ENCODE results near the gene RPP21. TPM values are rescaled to one million over a fixed set of nuclear protein-coding genes. Genes with fewer than 3 reads are reported as not detected.

The RPP21 gene
- polyA plus RNA-seq, 2 donors = 123 to 172 TPM

GRCh38 chr6:30319146-30319835 is 25.7 kb upstream of the RPP21 start:
- Histone ChIP-seq H3K9me3 (ENCODE audit: control insufficient read depth in 2 of 2, insufficient read depth in 1 of 2, low read depth in 1 of 2, low read length in 1 of 2) (no peaks in the 10 kb centered on the region), H3K4me1 (ENCODE audit: control insufficient read depth in 2 of 2, insufficient read depth in 2 of 2, low read length in 1 of 2) (no peaks in the 10 kb centered on the region), H3K27ac (ENCODE audit: low read depth in 2 of 2, low read length in 1 of 2) (no peak overlapping the region), H3K4me3 (ENCODE audit: low read depth in 1 of 2, low read length in 2 of 2) (no peak overlapping the region), H3K27me3 (ENCODE audit: control insufficient read depth in 1 of 2, insufficient read depth in 2 of 2, low read length in 2 of 2) (no peaks in the 10 kb centered on the region), H3K36me3 (ENCODE audit: control insufficient read depth in 2 of 2, insufficient read depth in 2 of 2, low read length in 1 of 2) (peaks cover 0 to 3% of the 10 kb centered on the region in 2 donors)
- WGBS, 2 donors = 76 to 95% methylated on average over 1 of the region's 1 CpG

- WGBS, 2 donors = 89 to 92% methylated on average over 6 of the region's 6 CpGs
- no peak overlapping the region for H3K27ac ChIP-seq (ENCODE audit: low read depth in 2 of 2, low read length in 1 of 2)
- H3K4me3 ChIP-seq (ENCODE audit: low read depth in 1 of 2, low read length in 2 of 2) = no peak overlapping the region
- no peaks in the 10 kb centered on the region for H3K4me1 ChIP-seq (ENCODE audit: control insufficient read depth in 2 of 2, insufficient read depth in 2 of 2, low read length in 1 of 2)
- H3K36me3 ChIP-seq (ENCODE audit: control insufficient read depth in 2 of 2, insufficient read depth in 2 of 2, low read length in 1 of 2) = no peaks in the 10 kb centered on the region
- H3K9me3 ChIP-seq (ENCODE audit: control insufficient read depth in 2 of 2, insufficient read depth in 1 of 2, low read depth in 1 of 2, low read length in 1 of 2) = no peaks in the 10 kb centered on the region
- H3K27me3 ChIP-seq (ENCODE audit: control insufficient read depth in 1 of 2, insufficient read depth in 2 of 2, low read length in 2 of 2) = no peaks in the 10 kb centered on the region
Observed at GRCh38 chr6:30321692-30322388, 23.1 kb upstream of the RPP21 start.

- no peak overlapping the region for H3K27ac ChIP-seq (ENCODE audit: low read depth in 2 of 2, low read length in 1 of 2)
- no peak overlapping the region for H3K4me3 ChIP-seq (ENCODE audit: low read depth in 1 of 2, low read length in 2 of 2)
- WGBS, 2 donors = 81 to 85% methylated on average over 20 of the region's 20 CpGs
- H3K27me3 ChIP-seq (ENCODE audit: control insufficient read depth in 1 of 2, insufficient read depth in 2 of 2, low read length in 2 of 2) = no peaks in the 10 kb centered on the region
- peaks cover 0 to 3% of the 10 kb centered on the region in 2 donors for H3K4me1 ChIP-seq (ENCODE audit: control insufficient read depth in 2 of 2, insufficient read depth in 2 of 2, low read length in 1 of 2)
- no peaks in the 10 kb centered on the region for H3K36me3 ChIP-seq (ENCODE audit: control insufficient read depth in 2 of 2, insufficient read depth in 2 of 2, low read length in 1 of 2)
- H3K9me3 ChIP-seq (ENCODE audit: control insufficient read depth in 2 of 2, insufficient read depth in 1 of 2, low read depth in 1 of 2, low read length in 1 of 2) = no peaks in the 10 kb centered on the region
Observed at GRCh38 chr6:30322527-30323501, 22.1 kb upstream of the RPP21 start.

- Histone ChIP-seq H3K27me3 (ENCODE audit: control insufficient read depth in 1 of 2, insufficient read depth in 2 of 2, low read length in 2 of 2) (no peaks in the 10 kb centered on the region), H3K4me1 (ENCODE audit: control insufficient read depth in 2 of 2, insufficient read depth in 2 of 2, low read length in 1 of 2) (peaks cover 0 to 3% of the 10 kb centered on the region in 2 donors), H3K27ac (ENCODE audit: low read depth in 2 of 2, low read length in 1 of 2) (no peak overlapping the region), H3K9me3 (ENCODE audit: control insufficient read depth in 2 of 2, insufficient read depth in 1 of 2, low read depth in 1 of 2, low read length in 1 of 2) (no peaks in the 10 kb centered on the region), H3K36me3 (ENCODE audit: control insufficient read depth in 2 of 2, insufficient read depth in 2 of 2, low read length in 1 of 2) (no peaks in the 10 kb centered on the region), H3K4me3 (ENCODE audit: low read depth in 1 of 2, low read length in 2 of 2) (no peak overlapping the region)
- WGBS, 2 donors = 95 to 100% methylated on average over 1 of the region's 1 CpG
Observed at GRCh38 chr6:30323806-30324205, 21.1 kb upstream of the RPP21 start.

- Histone ChIP-seq H3K36me3 (ENCODE audit: control insufficient read depth in 2 of 2, insufficient read depth in 2 of 2, low read length in 1 of 2) (peaks cover 3 to 6% of the 10 kb centered on the region in 2 donors), H3K4me3 (ENCODE audit: low read depth in 1 of 2, low read length in 2 of 2) (peak overlapping the region; percentile 75 to 96), H3K4me1 (ENCODE audit: control insufficient read depth in 2 of 2, insufficient read depth in 2 of 2, low read length in 1 of 2) (peaks cover 0 to 7% of the 10 kb centered on the region in 2 donors), H3K27ac (ENCODE audit: low read depth in 2 of 2, low read length in 1 of 2) (peak overlapping the region; percentile 96 to 98), H3K9me3 (ENCODE audit: control insufficient read depth in 2 of 2, insufficient read depth in 1 of 2, low read depth in 1 of 2, low read length in 1 of 2) (no peaks in the 10 kb centered on the region), H3K27me3 (ENCODE audit: control insufficient read depth in 1 of 2, insufficient read depth in 2 of 2, low read length in 2 of 2) (no peaks in the 10 kb centered on the region)
- WGBS, 2 donors = 4 to 6% methylated on average over 10 of the region's 10 CpGs
Observed at GRCh38 chr6:30325150-30325872, 19.6 kb upstream of the RPP21 start.

- peaks cover 0 to 7% of the 10 kb centered on the region in 2 donors for H3K4me1 ChIP-seq (ENCODE audit: control insufficient read depth in 2 of 2, insufficient read depth in 2 of 2, low read length in 1 of 2)
- WGBS, 2 donors = 0% methylated on average over 26 to 29 of the region's 29 CpGs
- peak overlapping the region; percentile 75 to 96 for H3K4me3 ChIP-seq (ENCODE audit: low read depth in 1 of 2, low read length in 2 of 2)
- H3K36me3 ChIP-seq (ENCODE audit: control insufficient read depth in 2 of 2, insufficient read depth in 2 of 2, low read length in 1 of 2) = peaks cover 3 to 10% of the 10 kb centered on the region in 2 donors
- no peaks in the 10 kb centered on the region for H3K27me3 ChIP-seq (ENCODE audit: control insufficient read depth in 1 of 2, insufficient read depth in 2 of 2, low read length in 2 of 2)
- H3K27ac ChIP-seq (ENCODE audit: low read depth in 2 of 2, low read length in 1 of 2) = peak overlapping the region; percentile 96 to 98
- H3K9me3 ChIP-seq (ENCODE audit: control insufficient read depth in 2 of 2, insufficient read depth in 1 of 2, low read depth in 1 of 2, low read length in 1 of 2) = no peaks in the 10 kb centered on the region
Observed at GRCh38 chr6:30325873-30326525, 19.0 kb upstream of the RPP21 start.

- WGBS, 2 donors = 1% methylated on average over 49 to 90 of the region's 90 CpGs
- peak within 1 kb of the TSS; percentile 75 to 96 for H3K4me3 ChIP-seq (ENCODE audit: low read depth in 1 of 2, low read length in 2 of 2)
- H3K27me3 ChIP-seq (ENCODE audit: control insufficient read depth in 1 of 2, insufficient read depth in 2 of 2, low read length in 2 of 2) = no peaks in the 10 kb centered on the region
- peaks cover 3 to 10% of the 10 kb centered on the region in 2 donors for H3K36me3 ChIP-seq (ENCODE audit: control insufficient read depth in 2 of 2, insufficient read depth in 2 of 2, low read length in 1 of 2)
- H3K9me3 ChIP-seq (ENCODE audit: control insufficient read depth in 2 of 2, insufficient read depth in 1 of 2, low read depth in 1 of 2, low read length in 1 of 2) = no peaks in the 10 kb centered on the region
- peaks cover 0 to 7% of the 10 kb centered on the region in 2 donors for H3K4me1 ChIP-seq (ENCODE audit: control insufficient read depth in 2 of 2, insufficient read depth in 2 of 2, low read length in 1 of 2)
- H3K27ac ChIP-seq (ENCODE audit: low read depth in 2 of 2, low read length in 1 of 2) = peak within 1 kb of the TSS; percentile 96 to 98
Observed at GRCh38 chr6:30326526-30327231, 18.3 kb upstream of the RPP21 start, which contains the start of gene TRIM39. TRIM39 (plus strand) TSS chr6:30326927; CDS start chr6:30329318, 2,391 bp downstream.

- Histone ChIP-seq H3K4me1 (ENCODE audit: control insufficient read depth in 2 of 2, insufficient read depth in 2 of 2, low read length in 1 of 2) (peaks cover 0 to 7% of the 10 kb centered on the region in 2 donors), H3K4me3 (ENCODE audit: low read depth in 1 of 2, low read length in 2 of 2) (peak overlapping the region; percentile 75 to 96), H3K27ac (ENCODE audit: low read depth in 2 of 2, low read length in 1 of 2) (peak overlapping the region; percentile 96 to 98), H3K27me3 (ENCODE audit: control insufficient read depth in 1 of 2, insufficient read depth in 2 of 2, low read length in 2 of 2) (no peaks in the 10 kb centered on the region), H3K9me3 (ENCODE audit: control insufficient read depth in 2 of 2, insufficient read depth in 1 of 2, low read depth in 1 of 2, low read length in 1 of 2) (no peaks in the 10 kb centered on the region), H3K36me3 (ENCODE audit: control insufficient read depth in 2 of 2, insufficient read depth in 2 of 2, low read length in 1 of 2) (peaks cover 3 to 10% of the 10 kb centered on the region in 2 donors)
- 2% methylated on average over 17 of the region's 17 CpGs for WGBS, 2 donors
Observed at GRCh38 chr6:30327232-30327746, 17.7 kb upstream of the RPP21 start.

Data from esophagus (tissue), 2 donors.